Left colon (tissue), 2 donors: Measurements from ENCODE around the gene DDO. TPM values are rescaled to one million over a fixed set of nuclear protein-coding genes. Genes with fewer than 3 reads are reported as not detected.
"Not testable (repeated sequence)": the region's sequence is repeated elsewhere in the genome, so short reads cannot be mapped to it uniquely, and the experiment has no call there.

Experiments used
- ATAC-seq: fragments of 200-7000 bp; cut with Tn5 transposase; one replicate; pipeline ENCODE4 v1.9.1; 2020; ENCODE audit warnings: mild to moderate bottlenecking, moderate library complexity
- DNase-seq, 2 donors: peaks; one replicate each; pipeline ENCODE4 v3.0.0-alpha.2; 2020
- intact Hi-C, 2 donors: fragments of 100-400 bp; cut with DNase I in 1 of 2; cut with micrococcal nuclease in 1 of 2; formaldehyde crosslinking; loops; one replicate each; pipeline versions ENCODE4 v1.11.2 to v1.14.0; 2022; cut with DNase I, micrococcal nuclease
- total RNA-seq, 2 donors: library from RNA; stranded (reverse); fragmentation: NEBNext Ultra II Directional; extraction: Animal tissue kit (Norgen Biotek cat#: 25700); gene quantifications; one replicate each; pipeline ENCODE4 v1.2.1, GENCODE V29; 2021
- donor health status: DM: no; HTN: no; CAD: no.
- donor health status: DM: yes; HTN: yes; CAD: no.

Gene DDO
- total RNA-seq, 2 donors from 2014 or later, result 2.0 to 3.5 TPM

DNA sequence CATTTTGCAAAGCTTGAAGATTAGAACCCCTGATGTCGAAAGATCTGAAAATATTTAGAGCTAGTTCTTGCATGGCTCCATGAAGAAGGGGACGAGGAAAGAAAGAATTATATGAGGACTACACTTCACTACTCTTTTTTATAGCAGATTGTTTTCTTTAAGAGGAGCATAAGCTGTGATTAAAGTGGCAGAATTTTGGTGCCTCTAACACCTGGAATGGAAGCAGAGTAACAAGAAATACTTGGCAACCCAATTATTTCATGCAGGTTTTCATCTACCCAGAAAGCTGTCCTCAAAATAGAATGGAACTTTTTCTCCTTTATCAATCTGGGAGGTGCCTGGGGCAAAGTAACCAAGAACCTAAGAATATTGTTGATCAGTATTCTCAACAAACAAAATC lies 61.2 kb downstream of the DDO start:
- intact Hi-C loops, result no loop called here
- no peak for ATAC-seq

DNA sequence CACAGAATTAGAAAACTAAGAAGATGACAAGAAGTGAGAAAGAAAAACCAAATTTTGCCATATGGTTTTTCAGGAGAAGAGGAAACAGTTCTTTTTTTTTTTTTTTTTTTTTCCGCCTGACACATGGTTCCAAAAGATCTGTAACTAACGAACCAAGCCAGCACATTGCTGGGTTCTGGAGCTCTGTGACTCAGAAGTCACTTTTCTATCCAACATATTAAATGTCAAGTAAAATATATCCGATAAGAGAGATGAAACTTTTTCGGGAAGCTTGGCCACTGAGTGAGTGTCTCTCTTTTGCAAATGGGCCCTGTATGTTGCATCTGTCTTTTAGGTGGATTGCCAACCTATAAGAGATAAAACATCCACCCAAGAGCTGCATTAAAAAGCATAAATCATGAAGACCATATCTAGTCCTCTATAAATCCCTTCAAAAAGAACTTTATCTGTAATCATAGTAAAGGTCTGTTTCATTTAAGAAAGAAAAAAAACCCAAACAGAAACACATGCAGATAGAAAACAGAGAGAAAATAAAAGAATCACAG lies 61.8 kb downstream of the DDO start:
- DNase-seq, result no peak
- intact Hi-C loops, result no loop called here
- no peak for ATAC-seq

More for the DNA sequence above, 61.2 kb downstream of the DDO start:
- no peak for DNase-seq

- no peak for ATAC-seq
- intact Hi-C loops, result no loop called here
- no peak for DNase-seq
Measured at GRCh38 chr6:110352563-110353262, 62.7 kb downstream of the DDO start.

DNA sequence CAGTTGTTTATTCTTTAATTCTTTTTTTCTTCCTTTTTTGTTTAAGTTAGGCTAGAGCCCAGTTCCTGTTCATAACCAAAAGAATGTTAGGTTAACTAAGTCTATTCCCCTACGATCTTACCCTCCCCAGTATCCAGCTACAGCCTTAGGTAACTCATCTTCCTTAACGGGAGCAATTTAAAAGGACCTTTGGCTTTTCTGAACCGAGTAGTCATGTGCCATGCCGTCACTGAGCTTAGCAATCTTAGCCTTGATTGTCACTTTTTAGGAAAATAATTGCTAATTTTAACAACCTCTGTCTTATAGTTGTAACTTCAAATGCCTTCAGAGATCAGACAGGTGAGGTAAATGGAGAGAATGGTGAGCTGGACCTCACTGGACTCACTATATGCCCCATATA lies 63.4 kb downstream of the DDO start:
- intact Hi-C loops, result no loop called here
- DNase-seq, result no peak
- ATAC-seq, result no peak

DNA sequence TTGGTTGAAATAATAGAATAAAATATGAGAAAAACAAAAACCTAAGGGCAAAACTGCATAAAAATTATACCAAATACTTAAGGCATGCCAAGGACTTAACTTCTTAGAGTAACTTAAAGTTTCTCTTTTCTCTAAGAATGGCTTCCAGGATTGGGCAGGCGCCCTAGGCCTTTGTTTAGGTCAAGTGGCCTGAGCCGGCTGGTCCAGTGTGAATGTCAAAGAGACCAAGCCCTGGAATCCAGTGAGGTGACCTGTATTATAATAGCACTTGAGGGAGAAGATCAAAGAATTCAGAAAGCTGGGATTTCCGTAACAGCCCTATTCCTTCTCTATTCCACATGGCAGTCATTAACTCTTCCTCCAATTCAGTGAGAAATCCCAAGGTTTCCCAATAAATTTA lies 63.8 kb downstream of the DDO start:
- intact Hi-C loops, result no loop called here

GRCh38 chr6:110350593-110350992 lies 64.8 kb downstream of the DDO start:
- ATAC-seq, intact Hi-C loops, DNase-seq: not testable (repeated sequence)

More for the DNA sequence above, 63.8 kb downstream of the DDO start:
- no peak for DNase-seq
- ATAC-seq, result no peak

GRCh38 chr6:110348961-110349690 lies 66.2 kb downstream of the DDO start:
- DNase-seq (no peak), ATAC-seq (no peak)
- intact Hi-C loops, result no loop called here

- intact Hi-C loops, result no loop called here
- ATAC-seq, result no peak
Measured at GRCh38 chr6:110345025-110345424, 70.3 kb downstream of the DDO start.

GRCh38 chr6:110342759-110343158 lies 72.6 kb downstream of the DDO start:
- no peak for DNase-seq
- intact Hi-C loops, result no loop called here
- ATAC-seq, result no peak

More at GRCh38 chr6:110345025-110345424, 70.3 kb downstream of the DDO start:
- DNase-seq, result no peak

Other genes with a start within 250 kb of the DDO start
- gene WASF1, start 235.9 kb downstream of the DDO start, total RNA-seq, result 1 to 10 TPM; 2.8 to 4.1 TPM
- gene CDC40, start 235.1 kb downstream of the DDO start, total RNA-seq, result 10 to 100 TPM; 17.7 to 18.3 TPM
- 1 to 10 TPM in 1 of 2 donors, under 1 TPM in 1; 0.31 to 4.3 TPM for gene METTL24, start 57.2 kb downstream of the DDO start, total RNA-seq
- gene SLC22A16, start 61.0 kb upstream of the DDO start, total RNA-seq, result not detected